ENCODE data around the gene PCSK5.
"Not testable (repeated sequence)": the region's sequence is repeated elsewhere in the genome, so short reads cannot be mapped to it uniquely, and the experiment has no call there.

The PCSK5 gene

DNA sequence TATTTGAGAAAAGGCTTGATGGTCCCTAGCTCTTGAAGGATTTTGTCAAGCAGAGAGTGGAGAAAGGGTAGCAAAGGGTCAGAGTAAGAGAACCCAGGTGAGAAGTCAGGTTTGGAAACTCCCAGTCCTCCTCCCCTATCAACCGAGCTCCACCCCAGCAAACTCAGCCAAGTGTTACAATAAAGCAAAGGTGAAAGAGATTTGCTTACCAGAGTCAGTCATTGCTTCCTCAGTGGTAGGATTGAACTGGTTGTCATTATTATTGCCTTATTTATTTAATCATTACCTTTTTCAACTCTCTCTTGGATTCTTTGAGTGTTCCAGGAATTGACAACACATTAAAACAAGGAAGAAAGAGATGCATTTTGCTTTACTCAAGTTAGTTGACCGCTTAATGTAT, 423.3 kb downstream of the PCSK5 start:
- TF ChIP-seq, protein P1, sequence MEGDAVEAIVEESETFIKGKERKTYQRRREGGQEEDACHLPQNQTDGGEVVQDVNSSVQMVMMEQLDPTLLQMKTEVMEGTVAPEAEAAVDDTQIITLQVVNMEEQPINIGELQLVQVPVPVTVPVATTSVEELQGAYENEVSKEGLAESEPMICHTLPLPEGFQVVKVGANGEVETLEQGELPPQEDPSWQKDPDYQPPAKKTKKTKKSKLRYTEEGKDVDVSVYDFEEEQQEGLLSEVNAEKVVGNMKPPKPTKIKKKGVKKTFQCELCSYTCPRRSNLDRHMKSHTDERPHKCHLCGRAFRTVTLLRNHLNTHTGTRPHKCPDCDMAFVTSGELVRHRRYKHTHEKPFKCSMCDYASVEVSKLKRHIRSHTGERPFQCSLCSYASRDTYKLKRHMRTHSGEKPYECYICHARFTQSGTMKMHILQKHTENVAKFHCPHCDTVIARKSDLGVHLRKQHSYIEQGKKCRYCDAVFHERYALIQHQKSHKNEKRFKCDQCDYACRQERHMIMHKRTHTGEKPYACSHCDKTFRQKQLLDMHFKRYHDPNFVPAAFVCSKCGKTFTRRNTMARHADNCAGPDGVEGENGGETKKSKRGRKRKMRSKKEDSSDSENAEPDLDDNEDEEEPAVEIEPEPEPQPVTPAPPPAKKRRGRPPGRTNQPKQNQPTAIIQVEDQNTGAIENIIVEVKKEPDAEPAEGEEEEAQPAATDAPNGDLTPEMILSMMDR (IDR thresholded peaks at IDR 0.05; ENCODE audit: low read depth, low read length, missing control alignments): no peak
- no peak for DNase-seq (ENCODE audit: low read depth)
- H3K4me3 ChIP-seq (ENCODE audit: low read depth, low read length): no peak overlapping the region

DNA sequence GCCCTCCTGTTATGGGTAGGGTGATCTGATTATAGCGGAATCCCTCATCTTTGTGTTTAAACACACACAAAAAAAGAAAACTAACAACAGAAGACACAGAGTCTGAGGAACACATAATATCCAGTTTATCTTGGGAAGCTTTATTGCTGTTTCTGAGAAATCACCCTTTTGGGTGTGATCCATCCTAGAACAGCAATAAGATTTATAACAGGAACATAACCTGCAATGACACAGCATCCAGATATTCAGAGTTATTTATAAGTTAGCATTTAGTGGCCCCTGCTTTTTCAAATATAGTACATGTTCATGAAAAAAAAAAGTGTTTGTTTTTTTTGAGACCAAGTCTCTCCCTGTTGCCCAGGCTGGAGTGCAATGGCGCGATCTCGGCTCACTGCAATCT, 423.8 kb downstream of the PCSK5 start:
- no peak overlapping the region for H3K4me3 ChIP-seq (ENCODE audit: low read depth, low read length)
- DNase-seq (ENCODE audit: low read depth): no peak
- TF ChIP-seq, protein P1 (IDR thresholded peaks at IDR 0.05; ENCODE audit: low read depth, low read length, missing control alignments): no peak

DNA sequence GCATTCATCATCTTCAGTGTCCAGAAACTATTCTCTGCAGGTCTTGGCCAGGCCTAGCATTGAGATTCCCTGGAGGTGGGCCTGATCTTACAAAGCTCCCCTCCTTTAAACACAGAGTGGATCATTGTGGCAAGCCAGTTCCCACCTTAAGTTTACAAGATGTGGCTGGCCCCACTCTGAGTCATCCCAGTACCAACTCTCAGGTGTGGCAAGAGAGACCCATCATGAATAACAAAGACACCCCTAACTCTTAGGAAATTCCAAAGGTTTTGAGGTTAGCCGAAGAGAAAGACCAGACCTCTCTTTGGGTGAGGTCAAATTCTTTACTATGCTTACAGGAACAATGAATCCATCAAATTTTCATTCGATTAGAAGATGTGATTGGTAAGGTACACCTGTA, 425.6 kb downstream of the PCSK5 start:
- no peak for DNase-seq (ENCODE audit: low read depth)
- no peak overlapping the region for H3K4me3 ChIP-seq (ENCODE audit: low read depth, low read length)
- TF ChIP-seq, protein P1 (IDR thresholded peaks at IDR 0.05; ENCODE audit: low read depth, low read length, missing control alignments): no peak

DNA sequence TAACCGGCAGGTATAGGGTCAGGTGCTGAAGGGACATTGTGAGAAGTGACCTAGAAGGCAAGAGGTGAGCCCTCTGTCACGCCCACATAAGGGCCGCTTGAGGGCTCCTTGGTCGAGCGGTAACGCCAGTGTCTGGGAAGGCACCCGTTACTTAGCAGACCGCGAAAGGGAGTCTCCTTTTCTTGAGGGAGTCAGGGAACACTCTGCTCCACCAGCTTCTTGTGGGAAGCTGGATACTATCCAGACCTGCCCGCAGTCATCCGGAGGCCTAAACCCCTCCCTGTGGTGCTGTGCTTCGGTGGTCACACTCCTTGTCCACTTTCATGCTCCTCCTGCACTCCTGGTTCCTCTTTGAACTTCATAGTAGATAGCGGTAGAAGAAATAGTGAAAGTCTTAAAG, 429.0 kb downstream of the PCSK5 start:
- not testable (repeated sequence) for DNase-seq (ENCODE audit: low read depth); H3K4me3 ChIP-seq (ENCODE audit: low read depth, low read length)

DNA sequence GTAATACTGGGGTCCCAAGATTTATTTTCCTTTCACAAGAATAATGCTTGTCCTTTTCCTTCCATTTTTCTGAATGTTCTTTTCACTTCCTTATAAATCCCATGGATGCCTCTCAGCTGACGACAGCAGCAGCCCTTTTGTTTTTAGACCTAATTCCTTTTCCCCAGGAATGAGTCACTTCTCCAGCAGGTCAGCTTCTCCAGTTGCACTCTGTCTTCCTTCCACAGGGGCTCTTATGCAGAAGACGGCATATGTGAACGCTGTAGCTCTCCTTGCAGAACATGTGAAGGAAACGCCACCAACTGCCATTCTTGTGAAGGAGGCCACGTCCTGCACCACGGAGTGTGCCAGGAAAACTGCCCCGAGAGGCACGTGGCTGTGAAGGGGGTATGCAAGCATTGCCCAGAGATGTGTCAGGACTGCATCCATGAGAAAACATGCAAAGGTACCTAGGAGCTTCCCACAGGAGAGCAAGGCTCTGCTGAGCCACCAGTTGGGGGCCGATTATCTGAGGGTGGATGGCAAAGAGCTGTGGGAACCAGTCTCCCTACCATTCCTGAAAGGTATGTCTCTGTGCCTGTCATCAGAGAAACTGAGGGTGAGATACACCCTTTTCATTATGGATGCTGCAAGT, 430.8 kb downstream of the PCSK5 start:
- DNase-seq (ENCODE audit: low read depth): no peak
- TF ChIP-seq, protein P1 (IDR thresholded peaks at IDR 0.05; ENCODE audit: low read depth, low read length, missing control alignments): no peak
- no peak overlapping the region for H3K4me3 ChIP-seq (ENCODE audit: low read depth, low read length)

DNA sequence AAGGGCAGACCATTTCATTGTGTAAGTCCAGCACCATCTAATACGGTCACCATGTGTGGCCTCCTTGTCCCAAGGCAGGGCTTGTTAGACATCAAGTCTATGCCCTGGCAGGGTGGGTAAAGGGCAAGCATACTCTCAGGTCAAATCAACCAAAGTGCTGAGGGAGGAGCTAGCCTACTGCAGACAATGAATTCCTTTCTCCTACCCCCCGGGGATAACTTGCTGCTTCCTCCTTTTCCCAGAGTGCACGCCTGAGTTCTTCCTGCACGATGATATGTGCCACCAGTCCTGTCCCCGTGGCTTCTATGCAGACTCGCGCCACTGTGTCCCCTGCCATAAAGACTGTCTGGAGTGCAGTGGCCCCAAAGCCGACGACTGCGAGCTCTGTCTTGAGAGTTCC, 432.3 kb downstream of the PCSK5 start:
- TF ChIP-seq, protein P1 (IDR thresholded peaks at IDR 0.05; ENCODE audit: low read depth, low read length, missing control alignments): no peak
- no peak for DNase-seq (ENCODE audit: low read depth)
- H3K4me3 ChIP-seq (ENCODE audit: low read depth, low read length): no peak overlapping the region

DNA sequence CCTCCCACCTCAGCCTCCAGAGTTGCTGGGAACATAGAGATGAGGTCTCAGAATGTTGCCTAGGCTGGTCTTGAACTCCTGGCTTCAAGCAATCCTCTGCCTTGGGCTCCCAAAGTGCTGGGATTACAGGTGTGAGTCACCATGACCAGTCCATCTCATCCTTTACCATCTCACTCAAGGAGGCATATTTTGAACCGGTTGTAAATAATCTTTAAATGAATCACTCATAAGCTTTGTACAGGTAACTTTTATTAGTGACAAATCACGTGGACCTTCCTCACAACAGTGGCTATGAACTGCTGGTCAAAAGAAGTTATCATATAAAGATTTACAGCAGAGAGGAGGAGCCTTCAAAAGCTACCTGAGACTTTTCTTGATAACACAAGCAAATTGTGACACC, 433.0 kb downstream of the PCSK5 start:
- TF ChIP-seq, protein P1 (IDR thresholded peaks at IDR 0.05; ENCODE audit: low read depth, low read length, missing control alignments): no peak
- no peak for DNase-seq (ENCODE audit: low read depth)
- H3K4me3 ChIP-seq (ENCODE audit: low read depth, low read length): no peak overlapping the region

DNA sequence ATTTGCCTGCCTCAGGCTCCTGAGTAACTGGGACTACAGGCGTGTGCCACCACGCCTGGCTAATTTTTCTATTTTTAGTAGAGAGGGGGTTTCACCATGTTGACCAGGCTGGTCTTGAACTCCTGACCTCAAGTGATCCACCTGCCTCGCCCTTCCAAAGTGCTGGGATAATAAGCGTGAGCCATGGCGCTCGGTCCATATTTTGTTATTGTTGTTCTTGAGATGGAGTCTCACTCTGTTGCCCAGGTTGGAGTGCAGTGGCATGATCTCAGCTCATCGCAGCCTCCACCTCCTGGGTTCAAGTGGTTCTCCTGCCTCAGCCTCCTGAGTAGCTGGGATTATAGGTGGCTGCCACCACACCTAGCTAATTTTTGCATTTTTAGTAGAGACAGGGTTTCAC, 433.6 kb downstream of the PCSK5 start:
- not testable (repeated sequence) for DNase-seq (ENCODE audit: low read depth)

More for the DNA sequence above, 433.6 kb downstream of the PCSK5 start:
- H3K4me3 ChIP-seq (ENCODE audit: low read depth, low read length): not testable (repeated sequence)
